NB4 (cell line): Measurements from ENCODE around the gene ROBO1.

Source experiments
- MAX ChIP-seq: IDR thresholded peaks from 2 replicates; pipeline ENCODE4 v1.6.1; 2011; ENCODE audit warnings: low read depth, low read length
- MYC ChIP-seq: IDR thresholded peaks from 2 replicates; pipeline ENCODE4 v1.6.1; 2011; ENCODE audit warnings: low read depth, low read length
- POLR2A ChIP-seq: IDR thresholded peaks from 2 replicates; pipeline ENCODE4 v1.6.1; 2011; ENCODE audit warnings: mild to moderate bottlenecking; ENCODE audit not compliant: insufficient read length; ENCODE audit errors: extremely low read depth
- TF ChIP-seq, protein P1 (sequence below): IDR thresholded peaks from one replicate; pipeline ENCODE4 v1.5.1; 2012; ENCODE audit warnings: low read depth, low read length

GRCh38 chr3:79167651-79168416, 600.0 kb downstream of the ROBO1 start:
- TF ChIP-seq, protein P1, sequence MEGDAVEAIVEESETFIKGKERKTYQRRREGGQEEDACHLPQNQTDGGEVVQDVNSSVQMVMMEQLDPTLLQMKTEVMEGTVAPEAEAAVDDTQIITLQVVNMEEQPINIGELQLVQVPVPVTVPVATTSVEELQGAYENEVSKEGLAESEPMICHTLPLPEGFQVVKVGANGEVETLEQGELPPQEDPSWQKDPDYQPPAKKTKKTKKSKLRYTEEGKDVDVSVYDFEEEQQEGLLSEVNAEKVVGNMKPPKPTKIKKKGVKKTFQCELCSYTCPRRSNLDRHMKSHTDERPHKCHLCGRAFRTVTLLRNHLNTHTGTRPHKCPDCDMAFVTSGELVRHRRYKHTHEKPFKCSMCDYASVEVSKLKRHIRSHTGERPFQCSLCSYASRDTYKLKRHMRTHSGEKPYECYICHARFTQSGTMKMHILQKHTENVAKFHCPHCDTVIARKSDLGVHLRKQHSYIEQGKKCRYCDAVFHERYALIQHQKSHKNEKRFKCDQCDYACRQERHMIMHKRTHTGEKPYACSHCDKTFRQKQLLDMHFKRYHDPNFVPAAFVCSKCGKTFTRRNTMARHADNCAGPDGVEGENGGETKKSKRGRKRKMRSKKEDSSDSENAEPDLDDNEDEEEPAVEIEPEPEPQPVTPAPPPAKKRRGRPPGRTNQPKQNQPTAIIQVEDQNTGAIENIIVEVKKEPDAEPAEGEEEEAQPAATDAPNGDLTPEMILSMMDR = no peak
- TF ChIP-seq POLR2A (no peak), MAX (no peak), MYC (no peak)
